ENCODE measurements around the gene DNTT. TPM values are rescaled to one million over a fixed set of nuclear protein-coding genes. Genes with fewer than 3 reads are reported as not detected.

DNTT gene
- total and polyA plus RNA-seq, 9 of the 15 experiments (the other 6 are each of a cell fraction or from before 2014, with no cell fraction given): not detected

DNA sequence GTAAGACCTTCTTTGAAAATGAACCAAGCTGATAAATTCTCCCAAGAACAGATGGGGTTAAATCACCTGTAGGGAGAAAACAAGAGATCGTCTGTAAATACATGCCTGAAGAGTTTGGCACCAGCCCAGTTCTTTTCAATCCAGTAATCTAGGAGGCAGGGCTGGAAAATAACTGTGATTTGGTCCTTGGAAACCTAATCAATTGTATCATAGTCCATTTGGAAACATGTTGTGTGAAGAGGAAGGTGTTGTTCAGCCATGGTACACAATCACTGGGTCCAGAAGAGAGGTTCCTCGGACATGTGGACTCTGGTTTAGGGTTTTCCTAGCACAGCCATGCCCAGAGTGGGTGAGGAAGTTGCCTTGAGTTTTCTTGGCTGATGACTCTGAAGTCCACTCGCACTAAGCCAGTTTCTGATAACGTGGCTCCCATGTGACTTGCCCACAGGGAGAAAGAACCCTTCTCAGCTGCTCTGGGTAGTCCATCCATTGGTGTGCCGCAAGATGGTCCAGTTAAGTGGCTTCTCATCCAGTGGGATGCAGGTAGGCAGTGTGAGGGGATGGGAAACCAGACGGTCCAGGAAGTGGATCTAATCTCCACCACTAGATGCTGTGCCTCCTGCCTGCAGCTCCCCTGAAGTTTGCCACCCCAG lies 38.0 kb upstream of the DNTT start:
- Histone ChIP-seq H2AFZ (ENCODE audit: low read depth, low read length) (no peak overlapping the region), H3K79me2 (ENCODE audit: control insufficient read depth, insufficient read depth, low read length) (no peaks in the 10 kb centered on the region), H3K9ac (ENCODE audit: insufficient read depth in 1 of 2, low read depth in 2 of 2, low read length in 2 of 2) (no peak overlapping the region), H3K9me1 (ENCODE audit: control insufficient read depth, insufficient read depth, low read length) (no peaks in the 10 kb centered on the region), H3K36me3 (ENCODE audit: control insufficient read depth, insufficient read depth, low read length) (no peaks in the 10 kb centered on the region), H4K20me1 (replicated peaks; ENCODE audit: control insufficient read depth, insufficient read depth, low read length) (no peaks in the 10 kb centered on the region), H3K4me3 (no peak overlapping the region), H3K9me3 (replicated peaks; ENCODE audit: control insufficient read depth, insufficient read depth, low read depth, low read length) (no peaks in the 10 kb centered on the region), H3K4me1 (replicated peaks in 1 of 2; ENCODE audit: control insufficient read depth in 2 of 2, insufficient read depth in 2 of 2, low read length in 2 of 2) (no peaks in the 10 kb centered on the region), H3K27ac (ENCODE audit: extremely low read depth, low read depth, low read length) (no peak overlapping the region), H3K4me2 (ENCODE audit: insufficient read depth, low read length) (no peak overlapping the region), H3K27me3 (ENCODE audit: control insufficient read depth in 2 of 2, insufficient read depth in 2 of 2, low read length in 2 of 2) (peaks cover 0 to 13% of the 10 kb centered on the region in 2 experiments; a peak in 2 of 5 replicates)
- no peak for FAIRE-seq
- in situ Hi-C loops (cut with MboI): no loop called here
- DNase-seq (ENCODE audit: extremely low read depth in 1 of 4, low spot score in 3 of 4): no peak
- ChIA-PET POLR2A (no interaction called here), CTCF (ENCODE audit: low intra/inter-chr PET ratio) (no interaction called here)
- ATAC-seq: no peak
- intact Hi-C loops (cut with micrococcal nuclease): no loop called here
- 2% methylated on average over 5 of the region's 6 CpGs for WGBS (ENCODE audit: insufficient coverage, low coverage, missing lambda C conversion rate)
- no TSS peak for BruUV-seq (replicated peaks)
- TF ChIP-seq L3MBTL2 (IDR thresholded peaks at IDR 0.05) (no peak), KDM5B (IDR thresholded peaks at IDR 0.05; ENCODE audit: insufficient replicate concordance, low read depth, low read length) (no peak)

DNA sequence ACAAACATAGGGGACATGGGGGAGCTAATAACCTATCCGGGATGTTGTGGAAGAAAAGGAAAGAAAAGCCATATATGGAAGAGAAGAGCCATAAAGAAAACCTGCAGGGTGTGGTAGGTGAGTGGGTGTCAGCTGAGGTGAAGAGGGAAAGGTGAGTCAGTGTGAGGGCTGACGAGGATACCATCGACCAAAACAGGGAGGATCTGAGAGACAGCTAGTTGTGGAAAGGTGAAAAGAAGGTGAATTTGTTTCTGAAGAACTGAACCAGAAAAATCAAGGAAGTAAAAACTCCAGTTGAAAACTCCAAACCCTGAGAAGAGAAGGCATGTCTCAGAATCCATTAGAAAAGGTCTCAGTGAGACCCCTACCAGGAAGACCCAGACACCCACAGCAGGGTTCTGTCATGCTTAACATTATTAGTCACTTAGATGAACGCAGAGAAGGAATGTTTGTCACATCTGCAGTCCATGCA lies 37.0 kb upstream of the DNTT start:
- POLR2A ChIA-PET: no interaction called here
- Histone ChIP-seq H3K27me3 (ENCODE audit: control insufficient read depth in 2 of 2, insufficient read depth in 2 of 2, low read length in 2 of 2) (peaks cover 0 to 16% of the 10 kb centered on the region in 2 experiments; a peak in 2 of 5 replicates), H4K20me1 (replicated peaks; ENCODE audit: control insufficient read depth, insufficient read depth, low read length) (no peaks in the 10 kb centered on the region), H3K9ac (ENCODE audit: insufficient read depth in 1 of 2, low read depth in 2 of 2, low read length in 2 of 2) (no peak overlapping the region), H3K36me3 (ENCODE audit: control insufficient read depth, insufficient read depth, low read length) (no peaks in the 10 kb centered on the region), H3K4me1 (replicated peaks in 1 of 2; ENCODE audit: control insufficient read depth in 2 of 2, insufficient read depth in 2 of 2, low read length in 2 of 2) (no peaks in the 10 kb centered on the region), H3K4me3 (no peak overlapping the region), H3K9me3 (replicated peaks; ENCODE audit: control insufficient read depth, insufficient read depth, low read depth, low read length) (no peaks in the 10 kb centered on the region), H3K4me2 (ENCODE audit: insufficient read depth, low read length) (no peak overlapping the region), H3K27ac (ENCODE audit: extremely low read depth, low read depth, low read length) (no peak overlapping the region), H3K9me1 (ENCODE audit: control insufficient read depth, insufficient read depth, low read length) (no peaks in the 10 kb centered on the region), H3K79me2 (ENCODE audit: control insufficient read depth, insufficient read depth, low read length) (no peaks in the 10 kb centered on the region), H2AFZ (ENCODE audit: low read depth, low read length) (no peak overlapping the region)
- no peak for ATAC-seq
- BruUV-seq (replicated peaks): no TSS peak
- in situ Hi-C loops (cut with MboI): no loop called here
- WGBS (ENCODE audit: insufficient coverage, low coverage, missing lambda C conversion rate): 2% methylated on average over 4 of the region's 4 CpGs
- CTCF ChIA-PET (ENCODE audit: low intra/inter-chr PET ratio): no interaction called here
- no peak for DNase-seq (ENCODE audit: extremely low read depth in 1 of 4, low spot score in 3 of 4)
- no peak for FAIRE-seq
- intact Hi-C loops (cut with micrococcal nuclease): no loop called here
- TF ChIP-seq SRSF1 (IDR thresholded peaks at IDR 0.05; ENCODE audit: low read depth, low read length) (no peak), ZNF707 (CRISPR knock-in tag; conservative IDR thresholded peaks at IDR 0.05) (no peak), FUS (optimal IDR thresholded peaks at IDR 0.05; ENCODE audit: low read depth, low read length) (no peak)
- TF ChIP-seq, protein P1, sequence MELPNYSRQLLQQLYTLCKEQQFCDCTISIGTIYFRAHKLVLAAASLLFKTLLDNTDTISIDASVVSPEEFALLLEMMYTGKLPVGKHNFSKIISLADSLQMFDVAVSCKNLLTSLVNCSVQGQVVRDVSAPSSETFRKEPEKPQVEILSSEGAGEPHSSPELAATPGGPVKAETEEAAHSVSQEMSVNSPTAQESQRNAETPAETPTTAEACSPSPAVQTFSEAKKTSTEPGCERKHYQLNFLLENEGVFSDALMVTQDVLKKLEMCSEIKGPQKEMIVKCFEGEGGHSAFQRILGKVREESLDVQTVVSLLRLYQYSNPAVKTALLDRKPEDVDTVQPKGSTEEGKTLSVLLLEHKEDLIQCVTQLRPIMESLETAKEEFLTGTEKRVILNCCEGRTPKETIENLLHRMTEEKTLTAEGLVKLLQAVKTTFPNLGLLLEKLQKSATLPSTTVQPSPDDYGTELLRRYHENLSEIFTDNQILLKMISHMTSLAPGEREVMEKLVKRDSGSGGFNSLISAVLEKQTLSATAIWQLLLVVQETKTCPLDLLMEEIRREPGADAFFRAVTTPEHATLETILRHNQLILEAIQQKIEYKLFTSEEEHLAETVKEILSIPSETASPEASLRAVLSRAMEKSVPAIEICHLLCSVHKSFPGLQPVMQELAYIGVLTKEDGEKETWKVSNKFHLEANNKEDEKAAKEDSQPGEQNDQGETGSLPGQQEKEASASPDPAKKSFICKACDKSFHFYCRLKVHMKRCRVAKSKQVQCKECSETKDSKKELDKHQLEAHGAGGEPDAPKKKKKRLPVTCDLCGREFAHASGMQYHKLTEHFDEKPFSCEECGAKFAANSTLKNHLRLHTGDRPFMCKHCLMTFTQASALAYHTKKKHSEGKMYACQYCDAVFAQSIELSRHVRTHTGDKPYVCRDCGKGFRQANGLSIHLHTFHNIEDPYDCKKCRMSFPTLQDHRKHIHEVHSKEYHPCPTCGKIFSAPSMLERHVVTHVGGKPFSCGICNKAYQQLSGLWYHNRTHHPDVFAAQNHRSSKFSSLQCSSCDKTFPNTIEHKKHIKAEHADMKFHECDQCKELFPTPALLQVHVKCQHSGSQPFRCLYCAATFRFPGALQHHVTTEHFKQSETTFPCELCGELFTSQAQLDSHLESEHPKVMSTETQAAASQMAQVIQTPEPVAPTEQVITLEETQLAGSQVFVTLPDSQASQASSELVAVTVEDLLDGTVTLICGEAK (IDR thresholded peaks at IDR 0.05): no peak
- TF ChIP-seq, protein P1 (CRISPR knock-in tag; IDR thresholded peaks at IDR 0.05): no peak

All from K562 (cell line).